HepG2 (cell line): Measurements from ENCODE around the gene RRP8.

ENCODE experiments used
- BRCA1 ChIP-seq: sonication (generic); formaldehyde crosslinking; IDR thresholded peaks from 2 replicates; pipeline ENCODE4 v1.4.0; 2020; ENCODE audit warnings: missing genetic modification reagents
- EZH2 ChIP-seq: conservative IDR thresholded peaks from 2 replicates; pipeline ENCODE4 v1.6.1; 2012; ENCODE audit warnings: mild to moderate bottlenecking, low read depth, low read length, moderate library complexity
- FOXK2 ChIP-seq: fragments of 450-650 bp; IDR thresholded peaks from 2 replicates; pipeline ENCODE4 v1.6.1; 2016
- GABPB1 ChIP-seq: IDR thresholded peaks from 2 replicates; pipeline ENCODE4 v1.6.1; 2016; ENCODE audit warnings: mild to moderate bottlenecking, missing genetic modification reagents, moderate library complexity, missing compliant biosample characterization
- JUN ChIP-seq: sonication (generic); formaldehyde crosslinking; IDR thresholded peaks from 2 replicates; pipeline ENCODE4 v1.4.0; 2020; ENCODE audit warnings: mild to moderate bottlenecking, missing genetic modification reagents
- NFIC ChIP-seq: IDR thresholded peaks from 2 replicates; pipeline ENCODE4 v1.6.1; 2012; ENCODE audit warnings: mild to moderate bottlenecking, low read length, inconsistent platforms
- POLR2AphosphoS5 ChIP-seq: IDR thresholded peaks from 2 replicates; pipeline ENCODE4 v1.6.1; 2012; ENCODE audit warnings: low read depth, low read length
- SIN3A ChIP-seq: IDR thresholded peaks from 2 replicates; pipeline ENCODE4 v1.6.1; 2011; ENCODE audit warnings: low read depth, mild to moderate bottlenecking, control low read depth, low read length, borderline replicate concordance
- SP1 ChIP-seq, 2 experiments: fragments of 450-650 bp in 1 of 2; sonication (generic) in 1 of 2; formaldehyde crosslinking in 1 of 2; IDR thresholded peaks; 2 replicates each; pipeline versions ENCODE4 v1.4.0 to v1.6.1; 2016 to 2020; ENCODE audit warnings: missing genetic modification reagents in 1 of 2
- ZNF274 ChIP-seq: sonication (generic); formaldehyde crosslinking; IDR thresholded peaks from 2 replicates; pipeline ENCODE4 v1.5.1; 2020; ENCODE audit warnings: mild to moderate bottlenecking, missing genetic modification reagents
- TF ChIP-seq, protein P1 (sequence below): sonication (generic); formaldehyde crosslinking; IDR thresholded peaks from 2 replicates; pipeline ENCODE4 v1.4.0; 2020; ENCODE audit warnings: missing genetic modification reagents, borderline replicate concordance
- TF ChIP-seq, protein P2 (sequence below): sonication (generic); formaldehyde crosslinking; IDR thresholded peaks from 2 replicates; pipeline ENCODE4 v1.8.0; 2022; ENCODE audit warnings: mild to moderate bottlenecking, missing genetic modification reagents, borderline replicate concordance
- TF ChIP-seq, protein P3 (sequence below): sonication (generic); formaldehyde crosslinking; IDR thresholded peaks from 2 replicates; pipeline ENCODE4 v1.5.0; 2020; ENCODE audit warnings: mild to moderate bottlenecking, missing genetic modification reagents, moderate library complexity

DNA sequence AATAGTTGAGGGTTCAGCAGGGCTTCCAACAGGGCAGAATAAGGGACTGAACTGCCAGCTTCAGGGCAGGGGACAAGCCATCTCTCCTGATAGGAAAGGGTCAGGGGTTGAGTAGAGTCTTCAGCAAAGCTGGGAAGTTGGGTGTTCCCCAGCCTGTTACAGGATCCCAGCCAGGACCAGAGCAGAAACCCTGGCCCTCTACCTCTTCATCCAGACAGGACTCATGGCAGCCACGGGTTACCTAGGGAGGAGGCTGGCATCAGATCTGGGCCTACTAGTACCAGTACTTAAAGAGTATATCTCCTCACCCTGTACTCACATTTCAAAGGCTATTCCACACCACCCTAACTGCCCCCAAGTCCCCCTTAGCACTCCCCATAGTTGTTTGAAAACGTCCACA lies 11.0 kb upstream of the RRP8 start:
- TF ChIP-seq ZNF274 (CRISPR knock-in tag): no peak
- TF ChIP-seq EZH2: no peak
- TF ChIP-seq, protein P1, sequence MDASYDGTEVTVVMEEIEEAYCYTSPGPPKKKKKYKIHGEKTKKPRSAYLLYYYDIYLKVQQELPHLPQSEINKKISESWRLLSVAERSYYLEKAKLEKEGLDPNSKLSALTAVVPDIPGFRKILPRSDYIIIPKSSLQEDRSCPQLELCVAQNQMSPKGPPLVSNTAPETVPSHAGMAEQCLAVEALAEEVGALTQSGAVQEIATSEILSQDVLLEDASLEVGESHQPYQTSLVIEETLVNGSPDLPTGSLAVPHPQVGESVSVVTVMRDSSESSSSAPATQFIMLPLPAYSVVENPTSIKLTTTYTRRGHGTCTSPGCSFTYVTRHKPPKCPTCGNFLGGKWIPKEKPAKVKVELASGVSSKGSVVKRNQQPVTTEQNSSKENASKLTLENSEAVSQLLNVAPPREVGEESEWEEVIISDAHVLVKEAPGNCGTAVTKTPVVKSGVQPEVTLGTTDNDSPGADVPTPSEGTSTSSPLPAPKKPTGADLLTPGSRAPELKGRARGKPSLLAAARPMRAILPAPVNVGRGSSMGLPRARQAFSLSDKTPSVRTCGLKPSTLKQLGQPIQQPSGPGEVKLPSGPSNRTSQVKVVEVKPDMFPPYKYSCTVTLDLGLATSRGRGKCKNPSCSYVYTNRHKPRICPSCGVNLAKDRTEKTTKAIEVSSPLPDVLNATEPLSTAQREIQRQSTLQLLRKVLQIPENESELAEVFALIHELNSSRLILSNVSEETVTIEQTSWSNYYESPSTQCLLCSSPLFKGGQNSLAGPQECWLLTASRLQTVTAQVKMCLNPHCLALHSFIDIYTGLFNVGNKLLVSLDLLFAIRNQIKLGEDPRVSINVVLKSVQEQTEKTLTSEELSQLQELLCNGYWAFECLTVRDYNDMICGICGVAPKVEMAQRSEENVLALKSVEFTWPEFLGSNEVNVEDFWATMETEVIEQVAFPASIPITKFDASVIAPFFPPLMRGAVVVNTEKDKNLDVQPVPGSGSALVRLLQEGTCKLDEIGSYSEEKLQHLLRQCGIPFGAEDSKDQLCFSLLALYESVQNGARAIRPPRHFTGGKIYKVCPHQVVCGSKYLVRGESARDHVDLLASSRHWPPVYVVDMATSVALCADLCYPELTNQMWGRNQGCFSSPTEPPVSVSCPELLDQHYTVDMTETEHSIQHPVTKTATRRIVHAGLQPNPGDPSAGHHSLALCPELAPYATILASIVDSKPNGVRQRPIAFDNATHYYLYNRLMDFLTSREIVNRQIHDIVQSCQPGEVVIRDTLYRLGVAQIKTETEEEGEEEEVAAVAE (CRISPR knock-in tag): no peak
- TF ChIP-seq SP1 (IDR thresholded peaks at IDR 0.05): no peak
- TF ChIP-seq SP1 (CRISPR knock-in tag; IDR thresholded peaks at IDR 0.05): no peak
- no peak for TF ChIP-seq JUN
- no peak for TF ChIP-seq FOXK2
- no peak for TF ChIP-seq BRCA1 (CRISPR knock-in tag)
- no peak for TF ChIP-seq GABPB1 (CRISPR knock-in tag)
- no peak for TF ChIP-seq NFIC
- TF ChIP-seq, protein P2, sequence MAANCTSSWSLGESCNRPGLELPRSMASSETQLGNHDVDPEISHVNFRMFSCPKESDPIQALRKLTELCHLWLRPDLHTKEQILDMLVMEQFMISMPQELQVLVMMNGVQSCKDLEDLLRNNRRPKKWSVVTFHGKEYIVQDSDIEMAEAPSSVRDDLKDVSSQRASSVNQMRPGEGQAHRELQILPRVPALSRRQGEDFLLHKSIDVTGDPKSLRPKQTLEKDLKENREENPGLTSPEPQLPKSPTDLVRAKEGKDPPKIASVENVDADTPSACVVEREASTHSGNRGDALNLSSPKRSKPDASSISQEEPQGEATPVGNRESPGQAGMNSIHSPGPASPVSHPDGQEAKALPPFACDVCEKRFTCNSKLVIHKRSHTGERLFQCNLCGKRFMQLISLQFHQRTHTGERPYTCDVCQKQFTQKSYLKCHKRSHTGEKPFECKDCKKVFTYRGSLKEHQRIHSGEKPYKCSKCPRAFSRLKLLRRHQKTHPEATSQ (CRISPR knock-in tag): no peak
- no peak for TF ChIP-seq POLR2AphosphoS5
- no peak for TF ChIP-seq SIN3A
- TF ChIP-seq, protein P3, sequence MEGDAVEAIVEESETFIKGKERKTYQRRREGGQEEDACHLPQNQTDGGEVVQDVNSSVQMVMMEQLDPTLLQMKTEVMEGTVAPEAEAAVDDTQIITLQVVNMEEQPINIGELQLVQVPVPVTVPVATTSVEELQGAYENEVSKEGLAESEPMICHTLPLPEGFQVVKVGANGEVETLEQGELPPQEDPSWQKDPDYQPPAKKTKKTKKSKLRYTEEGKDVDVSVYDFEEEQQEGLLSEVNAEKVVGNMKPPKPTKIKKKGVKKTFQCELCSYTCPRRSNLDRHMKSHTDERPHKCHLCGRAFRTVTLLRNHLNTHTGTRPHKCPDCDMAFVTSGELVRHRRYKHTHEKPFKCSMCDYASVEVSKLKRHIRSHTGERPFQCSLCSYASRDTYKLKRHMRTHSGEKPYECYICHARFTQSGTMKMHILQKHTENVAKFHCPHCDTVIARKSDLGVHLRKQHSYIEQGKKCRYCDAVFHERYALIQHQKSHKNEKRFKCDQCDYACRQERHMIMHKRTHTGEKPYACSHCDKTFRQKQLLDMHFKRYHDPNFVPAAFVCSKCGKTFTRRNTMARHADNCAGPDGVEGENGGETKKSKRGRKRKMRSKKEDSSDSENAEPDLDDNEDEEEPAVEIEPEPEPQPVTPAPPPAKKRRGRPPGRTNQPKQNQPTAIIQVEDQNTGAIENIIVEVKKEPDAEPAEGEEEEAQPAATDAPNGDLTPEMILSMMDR (CRISPR knock-in tag): no peak
